ENCODE data around the gene ZSWIM3. TPM values are rescaled to one million over a fixed set of nuclear protein-coding genes. Genes with fewer than 3 reads are reported as not detected.

The ZSWIM3 gene
- total and polyA plus RNA-seq, 2 of the 13 experiments (the other 11 are each of a cell fraction or from before 2014, with no cell fraction given): 5.2 to 5.8 TPM

GRCh38 chr20:45904583-45905504 lies 47.4 kb downstream of the ZSWIM3 start:
- Histone ChIP-seq H3K4me1 (ENCODE audit: insufficient read depth, low read length) (peaks cover 43% of the 10 kb centered on the region), H3K36me3 (replicated peaks in 1 of 2; ENCODE audit: control insufficient read depth in 1 of 2, insufficient read depth in 2 of 2, low read length in 2 of 2) (no peaks in the 10 kb centered on the region), H4K20me1 (ENCODE audit: insufficient read depth, low read length) (no peaks in the 10 kb centered on the region), H3K9me3 (ENCODE audit: low read length) (no peaks in the 10 kb centered on the region), H3K9ac (ENCODE audit: insufficient read depth, low read depth, low read length) (no peak overlapping the region), H2AFZ (ENCODE audit: low read length) (no peak overlapping the region), H3K27ac (ENCODE audit: extremely low read length, insufficient read depth, low read length) (peak overlapping the region; percentile 21), H3K4me3 (replicated peaks in 1 of 3; ENCODE audit: insufficient read depth in 1 of 3, low read depth in 2 of 3, low read length in 3 of 3) (no peak overlapping the region), H3K27me3 (ENCODE audit: control insufficient read depth in 1 of 2, insufficient read depth in 2 of 2, low read length in 2 of 2) (no peaks in the 10 kb centered on the region), H3K79me2 (ENCODE audit: insufficient read depth, low read length) (no peaks in the 10 kb centered on the region), H3K4me2 (ENCODE audit: low read depth, low read length) (peak overlapping the region; percentile 4; the same call in 1 of the 2 replicates)
- in situ Hi-C loops (cut with HindIII; ENCODE audit: extremely low pct_ligation_motif_present, low pct_unique_long_range_greater_than_20kb) (no loop called here), intact Hi-C loops (cut with micrococcal nuclease; ENCODE audit: unreplicated experiment) (loop anchor here (1.0 kb wide), 1 partner anchor 14 kb away; the partner anchor contains the start of genes CTSA and NEURL2)
- peak; percentile 18 for FAIRE-seq
- CTCF ChIA-PET (ENCODE audit: low intra/inter-chr PET ratio, low total read pairs): no interaction called here
- DNase-seq (ENCODE audit: low spot score): no peak
- 67% methylated on average over 16 of the region's 16 CpGs for WGBS (ENCODE audit: low lambda C conversion rate)
- ATAC-seq: peak; percentile 12
- POLR2A ChIA-PET: interaction anchor here (1.0 to 8.8 kb wide), 12 partner anchors 8 to 65 kb away, joined by 4 to 164 read pairs (median 10); partner anchors contain the start of genes CTSA, NEURL2, PCIF1 and SPATA25
- TSS peak; percentile 77 for BruUV-seq (replicated peaks)
- TF ChIP-seq ZNF512B (CRISPR knock-in tag; IDR thresholded peaks at IDR 0.05; ENCODE audit: borderline replicate concordance) (0 out of 2 replicates have a peak, but pooled peaks have one; percentile 41), ZNF598 (CRISPR knock-in tag; IDR thresholded peaks at IDR 0.05; ENCODE audit: borderline replicate concordance) (peak; percentile 35; the same call in 1 of the 2 replicates), HIVEP1 (CRISPR knock-in tag; IDR thresholded peaks at IDR 0.05) (0 out of 2 replicates have a peak, but pooled peaks have one; percentile 52), YY1 (IDR thresholded peaks at IDR 0.05; ENCODE audit: insufficient read depth, insufficient replicate concordance, low read depth, low read length) (no peak), TERF1 (CRISPR knock-in tag; IDR thresholded peaks at IDR 0.05) (no peak), ZNF143 (CRISPR knock-in tag; IDR thresholded peaks at IDR 0.05) (no peak), ZNF281 (CRISPR knock-in tag; IDR thresholded peaks at IDR 0.05; ENCODE audit: borderline replicate concordance) (peak; percentile 45; the same call in 1 of the 2 replicates), SKIL (CRISPR knock-in tag; IDR thresholded peaks at IDR 0.05; ENCODE audit: borderline replicate concordance) (0 out of 2 replicates have a peak, but pooled peaks have one; percentile 3), FOSL1 (CRISPR knock-in tag; IDR thresholded peaks at IDR 0.05; ENCODE audit: borderline replicate concordance) (no peak), EZH2 (conservative IDR thresholded peaks at IDR 0.05; ENCODE audit: low read depth, low read length) (no peak), PCBP2 (optimal IDR thresholded peaks at IDR 0.05; ENCODE audit: low read depth, low read length, poor library complexity, severe bottlenecking) (no peak), POLR2A (IDR thresholded peaks at IDR 0.05; ENCODE audit: insufficient read depth in 1 of 2, low read depth in 2 of 2, low read length in 2 of 2) (peak in 1 of 2 experiments; percentile 34; a peak in 2 of 4 replicates)

Data from HepG2 (cell line).